Muscle layer of duodenum (tissue), 2 donors: ENCODE measurements around the gene RANBP3L.

Source experiments
- H3K27ac ChIP-seq: one replicate; pipeline ENCODE4 v1.7.0; 2013; ENCODE audit warnings: mild to moderate bottlenecking, low read length
- H3K27me3 ChIP-seq: one replicate; pipeline ENCODE4 v1.7.0; 2013; ENCODE audit warnings: low read depth, mild to moderate bottlenecking, control low read depth, low read length
- H3K36me3 ChIP-seq, 2 donors: one replicate each; pipeline ENCODE4 v1.7.0; 2013; ENCODE audit warnings: low read length in 2 of 2, control low read depth in 1 of 2, mild to moderate bottlenecking in 1 of 2; ENCODE audit not compliant: insufficient read depth in 2 of 2, control insufficient read depth in 1 of 2
- H3K4me1 ChIP-seq, 2 donors: one replicate each; pipeline ENCODE4 v1.7.0; 2013; ENCODE audit warnings: low read length in 2 of 2, mild to moderate bottlenecking in 2 of 2, control low read depth in 1 of 2, moderate library complexity in 1 of 2; ENCODE audit not compliant: insufficient read depth in 2 of 2, control insufficient read depth in 1 of 2
- H3K4me3 ChIP-seq, 2 donors: one replicate each; pipeline ENCODE4 v1.7.0; 2013; ENCODE audit warnings: low read length in 2 of 2, low read depth in 1 of 2, mild to moderate bottlenecking in 1 of 2
- H3K9me3 ChIP-seq, 2 donors: one replicate each; pipeline ENCODE4 v1.7.0; 2013; ENCODE audit warnings: low read length in 2 of 2, control low read depth in 1 of 2, mild to moderate bottlenecking in 1 of 2; ENCODE audit not compliant: control insufficient read depth in 1 of 2
- donor health status: healthy.

RANBP3L gene

DNA sequence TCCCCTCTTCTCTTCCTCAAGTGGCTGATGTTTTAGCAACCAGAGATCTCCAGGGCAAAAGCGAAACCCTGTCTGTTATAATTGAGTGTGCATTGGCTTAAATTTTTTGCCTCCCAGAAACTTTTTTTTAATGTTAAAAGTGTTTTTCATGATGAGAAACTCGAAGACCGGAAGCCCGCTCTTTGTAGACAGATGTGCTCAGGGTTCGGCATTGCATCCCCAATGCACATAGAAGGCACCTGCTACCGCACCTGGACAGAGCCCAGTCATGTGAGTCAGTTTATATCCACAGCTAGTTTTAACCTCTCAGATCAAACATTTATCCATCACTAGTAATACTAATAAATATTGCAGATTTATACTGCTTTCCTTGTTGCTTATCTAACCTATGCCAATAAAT lies 40.5 kb downstream of the RANBP3L start:
- no peak overlapping the region for H3K4me3 ChIP-seq
- no peaks in the 10 kb centered on the region for H3K27me3 ChIP-seq
- H3K9me3 ChIP-seq, result no peaks in the 10 kb centered on the region
- H3K36me3 ChIP-seq, result no peaks in the 10 kb centered on the region
- no peaks in the 10 kb centered on the region for H3K4me1 ChIP-seq
- no peak overlapping the region for H3K27ac ChIP-seq

DNA sequence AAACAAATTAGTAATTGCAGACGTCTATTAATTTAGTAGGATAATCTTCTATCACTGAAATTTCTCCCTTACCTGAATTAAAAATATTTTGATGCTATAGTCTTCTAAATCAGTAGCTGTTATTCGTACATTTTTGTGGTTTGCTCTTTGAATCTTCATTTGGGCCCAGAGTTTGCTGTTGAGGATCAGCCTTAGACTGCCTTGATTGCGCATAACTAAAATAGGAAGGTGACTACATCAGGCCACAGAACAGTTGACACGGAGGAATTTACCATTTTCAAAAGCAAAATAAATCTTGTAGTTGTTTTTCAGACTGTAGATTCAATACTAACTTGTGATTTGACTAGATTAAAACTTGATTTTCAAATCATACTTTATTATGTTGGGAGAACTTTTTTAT lies 48.1 kb downstream of the RANBP3L start:
- no peaks in the 10 kb centered on the region for H3K9me3 ChIP-seq
- no peaks in the 10 kb centered on the region for H3K36me3 ChIP-seq
- no peaks in the 10 kb centered on the region for H3K27me3 ChIP-seq
- H3K4me3 ChIP-seq, result no peak overlapping the region
- H3K27ac ChIP-seq, result no peak overlapping the region
- no peaks in the 10 kb centered on the region for H3K4me1 ChIP-seq

DNA sequence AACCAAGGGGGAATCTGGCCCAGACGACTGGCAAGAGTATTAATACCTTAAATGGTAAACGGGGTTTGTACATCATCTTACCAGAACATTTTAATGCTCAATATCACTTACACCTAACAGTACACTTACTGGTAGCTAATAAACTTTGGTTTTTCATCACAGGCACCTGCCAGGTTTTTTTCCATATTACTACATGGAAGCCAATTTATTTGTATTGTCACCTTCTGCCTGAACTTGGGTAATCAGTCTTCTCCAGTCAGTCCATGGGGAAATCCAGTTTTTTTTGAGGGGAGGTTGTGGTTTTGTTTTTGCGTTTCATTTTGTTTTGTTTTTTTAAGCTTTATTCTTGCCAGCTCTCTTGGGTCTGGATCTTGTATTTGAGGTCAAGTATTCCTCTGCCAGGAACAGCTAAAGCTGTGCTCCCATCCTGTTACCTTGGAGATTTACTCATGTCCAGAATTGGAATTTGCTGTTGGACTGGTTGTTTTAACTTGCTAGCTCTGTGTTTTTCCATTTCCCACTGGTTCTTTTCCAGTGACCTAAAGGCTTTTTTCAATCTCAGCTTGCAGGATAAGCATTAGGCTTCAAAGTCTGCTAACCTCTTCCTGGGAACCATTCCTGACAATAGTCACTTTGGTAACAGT lies 48.9 kb downstream of the RANBP3L start:
- Histone ChIP-seq H3K9me3 (no peaks in the 10 kb centered on the region), H3K27ac (no peak overlapping the region), H3K4me3 (no peak overlapping the region), H3K4me1 (no peaks in the 10 kb centered on the region), H3K36me3 (no peaks in the 10 kb centered on the region), H3K27me3 (no peaks in the 10 kb centered on the region)

DNA sequence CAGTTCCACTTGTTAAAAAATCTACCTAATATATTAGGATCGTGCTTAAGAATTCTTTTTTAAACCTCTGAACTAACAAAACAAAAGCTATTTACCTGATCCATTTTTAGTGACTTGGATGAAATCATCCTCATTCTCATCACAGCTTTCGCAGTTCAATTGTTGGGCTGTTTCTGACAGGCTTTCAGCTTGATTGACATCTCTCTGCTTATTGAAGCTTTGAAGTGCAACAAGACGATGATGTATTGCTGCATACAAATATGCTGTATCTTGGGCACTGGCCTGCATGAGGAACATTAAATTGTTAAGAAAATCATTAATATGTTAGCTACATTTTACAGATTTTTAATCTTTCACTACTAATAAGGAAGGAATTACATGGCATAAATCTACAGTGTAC lies 50.5 kb downstream of the RANBP3L start:
- Histone ChIP-seq H3K27ac (no peak overlapping the region), H3K4me3 (no peak overlapping the region), H3K9me3 (no peaks in the 10 kb centered on the region), H3K27me3 (no peaks in the 10 kb centered on the region), H3K36me3 (no peaks in the 10 kb centered on the region), H3K4me1 (no peaks in the 10 kb centered on the region)

DNA sequence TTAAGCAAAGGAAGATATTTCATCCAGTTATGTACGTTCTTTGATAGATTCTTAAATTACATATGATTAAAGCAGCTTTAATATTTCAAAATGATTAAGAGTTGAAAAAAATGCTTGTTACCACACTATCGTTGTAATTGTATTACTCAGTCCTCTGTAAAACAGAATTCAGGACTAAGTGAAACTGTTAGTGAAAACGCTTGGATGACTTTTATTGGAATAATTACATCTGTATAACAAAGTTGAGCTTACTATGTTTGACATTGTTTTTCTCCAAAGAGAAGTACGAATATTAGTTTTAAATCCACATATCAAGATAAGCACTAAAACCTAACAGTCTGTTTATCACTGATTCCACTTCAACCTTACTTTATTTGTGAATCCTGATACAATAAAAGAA lies 51.3 kb downstream of the RANBP3L start:
- Histone ChIP-seq H3K4me3 (no peak overlapping the region), H3K27ac (no peak overlapping the region), H3K4me1 (no peaks in the 10 kb centered on the region), H3K27me3 (no peaks in the 10 kb centered on the region), H3K9me3 (no peaks in the 10 kb centered on the region), H3K36me3 (no peaks in the 10 kb centered on the region)

DNA sequence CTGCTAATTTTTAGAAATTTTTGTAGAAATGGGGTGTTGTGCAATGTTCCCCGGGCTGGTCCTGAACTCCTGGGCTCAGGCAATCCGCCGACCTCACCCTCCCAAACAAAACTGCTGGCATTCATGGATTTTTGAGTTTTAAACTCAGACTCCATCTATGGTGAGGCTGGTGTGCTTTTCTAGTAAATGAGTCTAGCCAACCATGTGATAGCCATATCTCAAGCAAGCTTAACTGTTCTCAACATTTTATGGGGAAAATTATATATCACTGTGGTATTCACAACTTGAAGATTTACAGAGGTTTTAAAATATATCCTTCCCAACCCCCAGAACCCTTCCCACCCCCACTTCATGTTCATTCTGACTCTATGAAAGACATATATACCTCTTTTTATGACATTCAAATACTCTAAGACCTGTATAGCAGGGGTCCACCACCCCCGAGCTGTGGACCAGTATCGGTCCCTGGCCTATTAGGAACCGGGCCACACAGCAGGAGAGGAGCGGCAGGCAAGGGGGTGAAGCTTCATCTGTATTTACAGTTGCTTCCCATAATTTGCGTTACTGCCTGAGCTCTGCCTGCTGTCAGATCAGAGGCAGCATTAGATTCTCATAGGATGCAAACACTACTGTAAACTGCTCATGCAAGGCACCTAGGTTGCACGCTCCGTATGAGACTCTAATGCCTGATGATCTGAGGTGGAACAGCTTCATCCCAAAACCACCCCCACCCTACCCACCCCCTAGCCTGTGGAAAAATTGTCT lies 55.5 kb downstream of the RANBP3L start:
- Histone ChIP-seq H3K4me1 (peaks cover 0 to 8% of the 10 kb centered on the region in 2 donors), H3K27ac (no peak overlapping the region), H3K27me3 (no peaks in the 10 kb centered on the region)

DNA sequence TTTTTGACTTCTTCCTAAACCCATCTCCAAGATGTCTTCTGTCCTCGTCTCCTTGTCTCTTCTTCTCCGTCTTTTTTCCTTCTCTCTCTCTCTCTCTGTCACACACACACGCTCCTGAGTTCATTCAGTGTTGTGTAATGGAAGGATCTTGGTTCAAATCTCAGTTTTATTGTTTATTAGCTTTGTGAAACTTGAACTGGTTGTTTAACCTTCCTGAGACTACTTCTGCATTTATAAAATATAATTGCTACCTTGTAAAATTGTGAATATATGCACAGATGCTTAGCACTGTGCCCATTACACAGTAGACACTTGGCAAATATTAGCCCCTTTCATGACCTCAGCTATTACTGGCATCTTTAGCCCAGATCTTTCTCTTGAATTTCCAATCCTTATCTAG lies 57.6 kb downstream of the RANBP3L start:
- Histone ChIP-seq H3K27ac (no peak overlapping the region), H3K27me3 (no peaks in the 10 kb centered on the region), H3K4me3 (no peak overlapping the region)

More for the DNA sequence above, 55.5 kb downstream of the RANBP3L start:
- H3K9me3 ChIP-seq, result no peaks in the 10 kb centered on the region
- peaks cover 0 to under 1% of the 10 kb centered on the region in 2 donors for H3K36me3 ChIP-seq
- H3K4me3 ChIP-seq, result no peak overlapping the region

DNA sequence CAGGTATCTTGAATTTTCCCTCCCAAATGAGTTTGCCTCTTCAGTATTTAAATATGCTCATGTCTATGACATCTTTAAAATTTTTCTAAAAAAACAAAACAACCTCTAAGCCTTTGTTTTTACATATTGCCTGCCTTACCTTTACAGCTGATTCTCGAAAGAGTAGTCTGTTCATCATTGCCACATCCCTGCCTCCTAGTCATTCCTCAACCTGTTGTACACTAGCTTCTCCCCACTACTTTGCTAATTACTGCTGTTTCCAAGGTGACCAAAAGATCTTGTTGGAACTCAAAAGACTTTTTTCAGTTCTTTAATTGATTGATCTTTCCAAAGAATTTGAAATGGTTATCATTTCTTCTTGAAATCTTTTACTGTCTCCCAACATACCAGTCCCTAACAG lies 58.0 kb downstream of the RANBP3L start:
- H3K4me3 ChIP-seq, result no peak overlapping the region

More for the DNA sequence above, 57.6 kb downstream of the RANBP3L start:
- peaks cover 12 to 23% of the 10 kb centered on the region in 2 donors for H3K4me1 ChIP-seq
- no peaks in the 10 kb centered on the region for H3K9me3 ChIP-seq
- H3K36me3 ChIP-seq, result peaks cover 0 to 4% of the 10 kb centered on the region in 2 donors

DNA sequence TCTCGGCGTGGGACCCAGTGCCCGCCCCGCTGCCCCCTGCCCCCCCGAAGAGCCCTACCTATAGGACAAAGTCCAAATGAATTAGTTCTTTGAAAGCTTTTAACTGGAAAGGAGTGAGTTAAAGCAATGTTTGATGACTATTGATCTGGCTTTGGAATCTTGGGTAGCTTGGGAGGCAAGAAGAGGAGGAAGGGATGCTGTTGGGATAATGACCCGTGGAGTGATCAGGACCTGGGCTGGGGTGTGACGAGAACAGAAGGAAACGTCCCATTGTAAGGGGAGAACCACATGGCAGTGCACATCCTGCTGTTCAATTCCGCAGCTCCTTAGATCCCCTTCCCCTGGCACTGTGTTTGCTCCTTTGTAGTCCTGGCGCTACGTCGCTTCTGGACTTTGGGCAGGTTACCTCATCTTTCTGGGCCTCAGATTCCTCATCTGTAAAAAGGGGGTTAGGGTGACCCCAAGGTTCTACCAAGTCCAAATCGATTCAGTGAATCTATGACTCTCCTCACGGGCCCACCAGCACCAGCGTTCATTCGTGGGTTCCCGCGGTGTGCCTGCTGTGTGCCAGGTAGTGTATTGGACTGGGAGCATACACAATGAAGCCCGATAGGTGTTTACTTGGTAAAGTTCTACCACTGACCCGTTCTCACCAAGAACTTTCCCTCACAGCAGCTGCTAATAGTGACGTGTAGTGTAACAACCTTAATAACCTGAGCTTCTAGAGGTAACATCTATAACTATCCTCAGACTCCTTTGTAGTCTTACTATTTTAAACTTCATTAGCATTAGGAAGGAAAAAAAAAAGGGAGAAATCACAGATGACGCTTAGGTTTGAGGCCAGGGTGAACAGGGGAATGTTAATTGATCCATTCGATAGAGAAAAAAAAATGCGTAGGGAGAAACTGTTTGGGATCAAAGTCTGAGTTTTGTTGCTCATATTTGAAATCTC lies 58.9 kb downstream of the RANBP3L start:
- H3K36me3 ChIP-seq, result peaks cover 0 to 4% of the 10 kb centered on the region in 2 donors
- H3K27me3 ChIP-seq, result no peaks in the 10 kb centered on the region
- H3K27ac ChIP-seq, result peak overlapping the region; percentile 84
- peaks cover 23 to 33% of the 10 kb centered on the region in 2 donors for H3K4me1 ChIP-seq
- H3K9me3 ChIP-seq, result no peaks in the 10 kb centered on the region
- peak overlapping the region; percentile 67 to 90 for H3K4me3 ChIP-seq

More for the DNA sequence above, 58.0 kb downstream of the RANBP3L start:
- Histone ChIP-seq H3K27ac (no peak overlapping the region), H3K4me1 (peaks cover 16 to 27% of the 10 kb centered on the region in 2 donors), H3K9me3 (no peaks in the 10 kb centered on the region), H3K27me3 (no peaks in the 10 kb centered on the region), H3K36me3 (peaks cover 0 to 4% of the 10 kb centered on the region in 2 donors)

DNA sequence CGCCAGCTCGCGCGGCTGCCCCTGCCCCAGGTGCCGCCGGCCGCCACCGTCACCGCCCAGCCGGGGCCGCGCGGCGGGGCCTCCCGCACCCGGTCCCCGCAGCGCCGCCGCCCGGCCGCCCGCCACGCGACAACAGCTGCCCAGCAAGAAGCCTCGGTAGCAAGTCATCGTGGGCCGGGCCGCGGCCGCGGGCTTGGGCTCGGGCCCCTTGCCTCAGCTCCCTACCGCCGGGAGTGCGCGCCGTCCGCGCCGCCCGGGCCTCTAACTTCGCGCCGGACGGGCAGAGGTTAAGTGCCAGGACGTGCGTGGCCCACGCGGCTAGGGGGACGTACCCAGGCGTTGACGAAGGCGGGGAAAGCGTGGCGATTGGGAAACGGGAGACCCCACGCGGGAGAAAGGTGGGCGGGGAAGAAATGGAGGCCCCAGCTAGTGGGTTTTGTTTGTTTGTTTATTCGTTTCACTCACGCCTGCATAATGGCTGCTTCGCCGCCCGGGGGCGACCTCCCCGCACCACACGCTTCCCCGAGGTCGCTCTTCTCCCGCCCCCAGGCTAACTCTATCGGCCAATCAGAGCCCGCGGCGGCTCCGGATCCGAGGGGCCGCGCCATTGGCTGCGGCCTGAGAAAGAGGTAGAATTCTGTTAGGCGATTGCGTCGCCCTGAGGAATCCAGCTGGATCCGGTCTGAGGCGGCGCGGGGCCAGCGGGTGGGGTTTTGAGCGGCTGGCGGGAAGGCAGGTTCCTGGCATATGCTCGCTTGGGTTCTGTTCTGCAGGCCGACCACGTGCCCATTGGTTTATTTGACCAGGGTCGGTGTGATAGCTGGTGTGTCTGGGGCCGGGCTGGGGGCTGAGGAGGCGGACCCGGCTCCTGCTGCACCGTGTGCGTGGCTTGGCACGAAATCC lies 59.8 kb downstream of the RANBP3L start, which contains the start of gene NADK2:
TSS of gene NADK2 (minus strand) at position 295 of the 903 bp plus-strand sequence. CDS start at position 168, 127 bp downstream.
- Histone ChIP-seq H3K27ac (peak within 1 kb of the TSS; percentile 84), H3K36me3 (peaks cover 0 to 4% of the 10 kb centered on the region in 2 donors), H3K4me3 (peak within 1 kb of the TSS; percentile 73 to 90), H3K27me3 (no peaks in the 10 kb centered on the region), H3K4me1 (peaks cover 27 to 41% of the 10 kb centered on the region in 2 donors), H3K9me3 (no peaks in the 10 kb centered on the region)
